Mucosa of gallbladder (tissue), 1 donor: ENCODE data around the gene CD6. TPM values are rescaled to one million over a fixed set of nuclear protein-coding genes. Genes with fewer than 3 reads are reported as not detected.
"Not testable (repeated sequence)": the region's sequence is repeated elsewhere in the genome, so short reads cannot be mapped to it uniquely, and the experiment has no call there.

Experiments
- DNase-seq: peaks from one replicate; pipeline ENCODE4 v3.0.0-alpha.2; 2020; ENCODE audit warnings: low spot score
- total RNA-seq: library from RNA; stranded (reverse); gene quantifications from one replicate; pipeline ENCODE4 v1.2.1, GENCODE V29; 2021
- donor health status: DM: no; HTN: no; CAD: no.

CD6 gene
- total RNA-seq, 1 donor from 2014 or later, result 5.3 TPM

DNA sequence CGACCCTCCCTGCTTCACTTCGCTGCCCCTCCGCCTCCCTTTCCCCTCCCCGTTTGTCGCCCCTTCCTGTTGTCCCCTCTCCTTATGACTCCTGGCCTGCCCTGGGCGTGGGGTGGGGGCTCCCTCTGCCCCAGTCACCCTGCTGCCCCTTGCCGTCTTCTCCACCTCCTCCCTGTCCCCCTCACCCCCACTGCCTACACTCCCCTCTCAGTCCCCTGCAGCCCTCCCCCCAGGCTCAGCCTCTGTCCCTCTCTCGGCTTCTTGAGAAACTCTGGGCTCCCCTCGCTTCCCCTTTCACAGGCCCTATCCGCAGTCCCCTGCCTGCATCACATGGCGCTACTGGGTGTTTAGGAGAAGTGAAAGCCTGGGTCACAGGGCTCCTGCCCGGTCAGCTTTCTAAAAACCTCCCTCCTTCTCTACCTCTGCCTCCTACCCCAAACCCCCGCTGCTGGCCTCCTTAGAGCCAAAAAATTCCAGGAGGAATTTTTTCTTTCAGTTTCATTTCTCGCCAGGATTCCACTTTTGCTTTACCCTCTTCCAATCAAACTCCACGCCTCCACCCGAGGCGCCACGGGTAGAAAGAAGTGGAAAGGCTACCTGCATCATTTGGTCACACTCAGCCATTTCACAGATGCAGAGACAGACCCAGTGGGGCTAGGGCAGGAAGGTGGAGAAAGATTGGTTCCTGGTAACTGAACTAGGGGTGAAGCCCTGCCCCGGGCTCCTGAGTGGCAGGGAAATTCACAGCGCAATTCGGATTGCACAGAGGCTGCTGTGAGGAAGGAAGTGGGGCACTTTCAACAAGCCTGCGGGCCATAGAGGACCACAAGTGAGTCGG is 19.4 kb upstream of the CD6 start, which contains the start of gene SLC15A3:
Gene SLC15A3 (minus strand): TSS at position 273 of the 838 bp plus-strand sequence. CDS start 625 bp downstream, outside the sequence.
- peak; percentile 65 for DNase-seq

DNA sequence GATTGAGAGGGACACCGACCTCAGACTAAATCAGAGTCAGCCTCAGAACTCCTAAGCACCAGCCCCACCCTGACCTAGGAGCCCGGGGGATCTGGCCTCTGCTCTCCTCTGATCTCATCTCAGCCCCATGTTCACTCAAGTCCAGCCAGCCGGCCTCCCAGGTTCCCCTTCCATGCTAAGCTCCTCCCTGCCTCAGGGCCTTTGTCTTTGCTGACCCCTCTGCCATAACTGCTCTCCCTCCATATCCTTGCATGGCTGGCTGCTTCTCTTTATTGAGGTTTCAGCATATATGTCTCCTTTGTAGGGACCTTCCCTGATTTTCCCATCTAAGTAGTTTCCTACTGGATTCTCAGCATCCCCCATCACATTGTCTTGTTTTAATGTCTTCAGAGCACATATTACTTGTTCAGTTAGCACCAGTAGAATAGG is 18.7 kb upstream of the CD6 start:
- no peak for DNase-seq

DNA sequence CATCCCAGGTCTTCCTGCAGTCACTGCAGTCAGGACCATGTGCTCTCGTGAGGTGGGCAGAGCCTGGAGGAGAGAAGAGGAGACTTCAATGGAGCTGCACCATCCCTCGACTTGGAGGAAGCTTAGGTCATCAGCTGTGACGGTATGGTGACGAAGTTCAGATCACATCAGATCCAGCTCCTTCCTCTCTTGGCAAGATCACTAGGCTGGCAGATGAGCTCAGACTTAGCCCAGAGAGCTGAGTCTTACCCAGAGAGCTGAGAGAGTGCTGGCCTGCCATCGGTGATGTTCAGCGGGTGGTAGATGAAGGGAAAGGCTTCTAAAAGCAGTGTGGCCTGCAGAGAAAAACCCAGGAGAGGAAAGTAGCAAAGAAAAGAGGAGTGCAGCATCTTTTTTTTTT is 17.7 kb upstream of the CD6 start:
- no peak for DNase-seq

DNA sequence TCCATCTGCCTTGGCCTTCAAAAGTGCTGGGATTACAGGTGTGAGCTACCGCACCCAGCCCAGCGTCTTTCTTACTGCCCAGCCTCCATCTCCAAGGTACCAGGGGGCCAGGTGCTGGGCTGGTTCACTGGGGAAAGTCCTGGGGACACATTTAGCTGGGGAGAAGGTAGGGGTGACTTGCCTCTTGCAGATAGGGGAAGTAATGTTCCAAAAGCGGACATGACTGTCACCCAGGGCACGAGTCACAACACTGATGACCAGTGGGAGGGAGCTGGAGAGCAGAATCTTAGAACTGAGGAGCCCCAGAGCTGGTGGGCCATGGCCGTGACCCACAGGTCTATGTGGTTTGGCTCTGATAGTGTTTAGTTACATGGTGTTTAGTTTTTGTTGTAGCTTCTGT is 17.1 kb upstream of the CD6 start:
- DNase-seq, result no peak

DNA sequence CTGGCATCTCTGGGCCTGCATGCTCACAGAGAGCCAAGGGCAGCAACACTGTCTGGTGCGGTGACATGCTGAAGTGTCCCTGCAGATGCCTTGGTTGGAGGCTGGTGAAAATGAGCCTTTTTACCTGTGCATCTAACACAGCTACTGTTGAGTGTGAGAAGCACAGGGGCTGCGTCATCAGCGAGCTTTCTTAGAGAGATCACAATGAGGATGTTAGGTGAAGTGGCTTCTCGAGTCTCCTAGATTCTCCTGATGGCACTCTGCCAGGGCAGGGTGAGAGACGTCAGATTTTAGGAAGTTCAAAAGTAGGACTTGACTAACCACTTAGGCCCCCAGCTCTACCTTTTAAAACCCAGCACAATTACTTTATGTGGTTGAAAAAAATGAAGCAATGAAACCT is 15.9 kb upstream of the CD6 start:
- DNase-seq, result no peak

DNA sequence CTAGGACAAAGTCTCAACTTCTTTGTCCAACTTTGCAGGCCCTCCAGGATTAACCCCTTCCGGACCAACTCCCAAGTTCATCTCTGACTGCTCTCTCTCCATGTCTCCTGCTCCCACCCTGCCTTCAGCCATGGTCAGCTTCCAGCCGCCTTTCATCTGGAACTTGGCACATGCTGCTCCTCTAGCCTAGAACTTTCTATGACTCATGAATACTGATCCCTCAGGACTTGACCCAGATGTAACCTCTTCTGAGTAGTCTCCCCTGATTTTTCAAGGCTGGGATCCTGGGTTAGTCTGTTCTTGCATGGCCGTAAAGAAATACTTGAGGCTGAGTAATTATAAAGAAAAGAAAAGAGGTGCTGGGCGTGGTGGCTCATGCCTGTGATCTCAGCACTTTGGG is 14.3 kb upstream of the CD6 start:
- no peak for DNase-seq

DNA sequence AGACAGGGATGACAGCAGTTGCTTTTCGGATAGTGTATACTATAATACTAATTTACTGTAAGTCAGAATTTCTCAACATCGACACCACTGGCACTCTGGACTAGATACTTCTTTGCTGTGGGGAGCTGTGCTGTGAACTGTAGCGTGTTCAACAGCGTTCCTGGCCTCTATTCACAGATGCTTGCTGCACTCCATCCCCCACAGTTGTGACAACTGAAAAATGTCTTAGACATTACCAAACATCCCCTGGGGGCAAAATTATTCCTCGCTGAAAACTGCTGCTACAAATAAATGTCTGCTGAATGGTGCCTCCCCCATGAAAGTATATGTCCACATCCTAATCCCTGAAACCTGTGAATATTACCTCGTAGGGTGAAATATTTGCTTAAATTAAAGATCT is 12.0 kb upstream of the CD6 start:
- DNase-seq, result no peak

DNA sequence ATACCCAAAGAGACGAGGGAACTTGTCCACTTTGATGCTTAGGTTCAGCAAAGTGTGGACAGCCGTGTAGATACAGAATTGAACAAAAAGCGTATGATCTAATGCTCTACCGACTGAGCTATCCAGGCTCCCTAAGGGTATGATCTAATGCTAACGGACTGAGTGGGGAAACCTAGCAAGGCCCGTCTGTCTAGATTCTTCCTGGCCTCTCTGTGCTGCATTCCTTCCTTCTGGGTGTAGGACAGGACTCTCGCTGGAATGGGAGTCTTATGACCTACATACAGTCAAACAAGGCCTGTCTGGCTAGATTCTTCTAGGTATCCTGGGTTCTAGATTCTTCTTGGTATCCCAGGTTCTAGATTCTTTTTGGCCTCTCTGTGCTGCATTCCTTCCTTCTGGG is 11.1 kb upstream of the CD6 start:
- no peak for DNase-seq

DNA sequence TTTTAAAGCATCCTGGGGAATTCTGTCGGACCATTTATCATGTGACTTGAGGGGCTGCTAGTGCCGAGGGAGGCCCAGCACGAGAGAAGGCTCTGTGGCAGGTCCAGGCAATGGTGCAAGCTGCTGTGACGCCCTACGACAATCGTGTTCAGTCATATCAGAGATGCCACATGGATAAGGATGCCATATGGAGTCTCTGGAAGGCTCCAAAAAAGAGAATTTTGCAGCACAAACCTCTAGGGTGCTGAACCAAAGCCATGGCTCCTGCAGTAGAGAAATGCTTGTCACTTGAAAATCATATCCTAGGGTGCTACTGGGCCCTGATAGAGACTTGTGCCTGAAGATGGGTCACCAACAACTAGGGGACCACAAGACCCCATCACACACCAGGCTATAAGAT is 6.7 kb upstream of the CD6 start:
- no peak for DNase-seq

DNA sequence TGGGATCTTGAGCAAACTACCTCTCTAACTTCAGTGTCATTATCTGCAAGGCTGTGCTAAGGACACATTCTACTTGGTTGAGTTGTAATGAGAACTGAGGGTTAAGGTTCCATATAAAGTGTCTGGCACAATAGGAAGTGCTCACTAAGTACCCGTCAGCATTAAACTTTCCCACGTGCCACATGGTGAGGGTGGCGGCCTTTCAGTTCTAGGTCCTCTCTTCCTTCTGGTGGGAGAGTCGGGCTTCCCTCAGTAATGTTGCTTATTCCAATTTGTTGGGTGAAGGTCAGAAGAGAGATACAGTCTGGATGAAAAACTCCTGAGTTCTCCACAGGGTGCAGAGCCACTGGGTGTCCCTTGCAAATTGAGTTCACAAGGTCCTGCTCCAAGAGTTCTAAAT is 4.6 kb upstream of the CD6 start:
- no peak for DNase-seq

DNA sequence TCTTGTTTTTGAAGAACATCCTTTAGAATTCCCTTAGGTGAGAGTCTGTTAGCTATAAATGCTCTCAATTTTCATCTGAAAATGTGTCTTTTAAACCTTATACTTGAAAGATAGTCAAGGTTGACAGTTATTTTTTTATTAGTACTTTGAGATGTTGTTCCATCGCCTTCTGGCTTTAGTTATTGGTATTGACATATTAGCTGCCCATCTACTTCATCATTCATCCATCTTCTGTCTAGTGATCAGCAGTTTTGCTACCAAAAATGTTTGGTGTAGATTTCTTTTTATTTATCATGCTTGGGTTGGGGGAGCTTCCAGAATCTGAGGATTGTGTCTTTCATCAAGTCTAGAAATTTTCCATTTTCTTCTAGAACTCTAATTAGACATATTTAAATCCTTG is 3.3 kb upstream of the CD6 start:
- no peak for DNase-seq

DNA sequence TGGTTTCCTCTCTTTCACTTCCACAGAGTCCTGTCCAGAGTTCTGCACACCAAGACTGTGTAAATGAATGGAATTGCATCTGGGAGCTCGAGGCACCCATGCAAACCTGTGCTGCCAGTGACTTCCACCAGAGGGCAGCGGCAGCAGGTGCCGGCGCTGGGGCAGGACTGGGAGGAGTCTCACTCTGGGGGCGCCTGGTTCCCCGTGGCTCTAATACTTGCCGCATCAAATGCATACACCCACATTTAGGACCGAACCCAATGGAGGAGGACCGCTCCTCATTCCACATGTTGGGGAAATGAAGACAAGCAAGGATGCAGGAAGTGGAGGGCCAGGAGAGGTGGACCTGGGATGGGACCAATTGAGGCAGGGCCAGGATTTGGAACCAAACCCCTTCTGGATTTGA is 1.1 kb upstream of the CD6 start:
- DNase-seq, result peak; percentile 64

DNA sequence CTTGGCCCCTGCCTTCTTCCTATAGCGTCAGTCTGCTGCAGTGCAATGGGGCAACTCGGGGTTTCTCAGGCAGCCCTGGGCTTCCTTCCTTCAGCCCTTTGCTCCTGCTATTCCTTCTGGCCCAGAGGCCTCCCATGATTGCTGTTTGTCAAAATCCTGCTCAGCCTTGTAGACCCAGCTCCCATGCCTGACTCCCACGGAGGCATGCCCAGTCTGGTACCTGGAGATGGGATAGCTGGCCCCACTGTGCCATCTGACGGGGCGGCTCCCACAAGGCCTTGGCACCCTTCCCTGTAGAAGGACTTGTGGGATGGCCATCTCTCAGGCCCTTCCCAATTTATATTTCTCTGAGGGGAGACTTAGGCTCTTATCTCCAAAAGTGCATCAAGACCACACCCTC is 590 bp upstream of the CD6 start:
- no peak for DNase-seq

DNA sequence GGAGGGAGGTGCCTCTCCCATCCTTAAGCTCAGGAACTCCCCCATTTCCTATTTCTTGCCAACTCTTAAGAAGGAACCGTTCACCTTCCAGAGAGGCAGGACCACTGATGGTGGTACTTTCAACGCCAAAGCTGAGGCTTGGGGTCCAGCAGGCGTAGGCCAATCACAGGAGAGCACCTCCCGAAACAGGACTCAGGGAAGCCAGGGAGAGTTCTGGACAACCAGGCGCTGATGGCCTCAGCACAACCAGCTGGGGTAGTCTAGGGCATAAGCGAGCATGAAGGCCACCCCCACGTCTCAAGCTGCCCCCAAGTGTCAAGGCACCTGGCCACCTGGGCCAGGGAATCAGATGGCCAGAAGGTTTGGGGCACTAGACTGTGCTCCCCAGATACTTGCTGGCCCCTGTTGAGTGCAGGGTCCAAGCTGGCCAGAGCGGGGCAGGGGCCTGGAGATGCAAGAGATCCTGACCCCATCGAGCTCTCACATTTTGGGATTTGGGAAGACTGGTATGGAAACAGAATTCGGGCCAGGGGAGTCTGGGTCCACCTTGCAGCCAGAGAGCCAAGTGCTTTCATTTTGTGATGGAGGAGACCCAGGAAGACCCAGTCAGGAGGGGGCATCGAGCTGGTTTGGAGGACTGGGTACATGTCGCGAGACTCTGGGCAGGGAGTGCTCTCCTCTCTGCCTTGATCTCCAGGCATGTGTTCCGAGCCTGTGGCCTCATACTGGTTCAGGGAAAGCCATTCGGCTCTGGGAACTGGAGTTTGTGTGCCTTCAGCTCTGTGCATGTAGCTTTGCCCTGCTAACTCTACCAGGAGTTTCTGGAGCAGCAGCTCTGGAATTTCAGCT is 926 bp downstream of the CD6 start:
- DNase-seq, result no peak

DNA sequence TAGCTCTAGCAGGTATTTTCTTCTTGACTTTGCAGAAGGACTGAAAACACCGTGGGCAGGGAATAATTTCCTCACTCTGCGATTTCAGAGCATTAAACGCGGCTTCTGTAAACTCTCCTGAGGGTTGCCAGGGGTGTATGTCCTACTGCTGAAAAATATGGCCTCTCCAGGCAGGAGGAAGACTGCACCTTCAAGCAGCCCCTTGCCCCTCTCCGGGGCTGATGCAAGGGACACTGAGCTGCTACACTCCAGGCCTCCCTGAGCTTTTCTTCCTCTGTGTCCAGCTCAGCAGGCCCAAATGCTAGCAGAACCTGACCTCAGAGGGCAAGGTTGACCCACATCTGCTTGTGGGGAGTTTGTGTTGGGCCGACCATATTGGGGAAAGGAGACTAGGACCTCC is 2.2 kb downstream of the CD6 start:
- no peak for DNase-seq

DNA sequence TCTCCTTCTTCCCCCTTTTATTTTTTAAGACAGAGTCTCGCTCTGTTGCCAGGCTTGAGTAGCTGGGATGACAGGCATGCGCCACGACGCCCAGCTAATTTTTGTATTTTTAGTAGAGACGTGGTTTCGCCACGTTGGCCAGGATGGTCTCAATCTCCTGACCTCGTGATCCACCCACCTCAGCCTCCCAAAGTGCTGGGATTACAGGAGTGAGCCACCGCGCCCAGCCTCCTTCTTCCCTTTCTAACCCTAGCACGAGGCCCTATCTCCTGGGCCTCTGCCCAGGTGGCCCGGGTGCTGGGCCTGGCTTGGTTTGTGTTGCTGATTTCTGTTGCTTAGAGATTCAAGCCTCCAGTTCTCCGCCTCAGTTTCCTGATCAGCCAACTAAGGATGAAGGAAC is 2.8 kb downstream of the CD6 start:
- not testable (repeated sequence) for DNase-seq

DNA sequence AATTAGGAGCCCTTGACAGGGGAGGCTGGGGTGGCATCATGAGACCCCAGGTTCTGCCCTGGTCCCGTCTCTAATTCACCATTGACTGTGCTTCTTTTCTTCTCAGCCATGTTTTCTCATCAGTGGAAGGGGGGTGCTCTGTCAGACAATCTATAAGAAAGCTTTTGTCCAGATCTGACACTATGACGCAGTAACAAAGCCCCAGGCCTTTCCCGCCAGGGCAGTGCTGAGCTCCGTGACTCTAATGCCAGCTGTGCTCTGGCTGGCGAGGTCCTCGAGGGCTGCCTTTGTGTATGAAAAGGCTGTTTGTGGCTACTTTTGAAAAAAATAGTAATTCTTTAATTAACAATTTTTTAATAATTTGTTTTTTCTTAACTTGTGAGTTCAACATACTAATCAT is 3.2 kb downstream of the CD6 start:
- DNase-seq, result no peak

DNA sequence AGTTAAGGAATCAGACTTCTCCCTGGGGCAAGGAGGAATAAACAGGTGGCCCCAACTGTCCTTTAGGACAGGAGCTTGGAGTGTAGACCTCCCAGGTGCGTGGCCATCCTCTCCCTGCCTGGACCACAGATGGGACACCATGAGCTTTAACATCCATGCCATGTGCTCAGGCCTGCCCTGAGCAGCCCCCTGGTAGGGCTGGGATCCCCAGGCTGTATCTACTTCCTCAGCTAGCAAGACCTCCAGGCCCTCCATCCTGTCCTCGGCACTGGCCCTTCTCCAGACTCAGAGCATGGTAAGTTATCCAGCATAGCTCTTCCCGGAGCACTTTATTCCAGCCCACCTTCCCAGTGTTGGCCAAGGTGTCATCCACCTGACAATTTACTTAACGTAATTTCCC is 5.7 kb downstream of the CD6 start:
- no peak for DNase-seq

DNA sequence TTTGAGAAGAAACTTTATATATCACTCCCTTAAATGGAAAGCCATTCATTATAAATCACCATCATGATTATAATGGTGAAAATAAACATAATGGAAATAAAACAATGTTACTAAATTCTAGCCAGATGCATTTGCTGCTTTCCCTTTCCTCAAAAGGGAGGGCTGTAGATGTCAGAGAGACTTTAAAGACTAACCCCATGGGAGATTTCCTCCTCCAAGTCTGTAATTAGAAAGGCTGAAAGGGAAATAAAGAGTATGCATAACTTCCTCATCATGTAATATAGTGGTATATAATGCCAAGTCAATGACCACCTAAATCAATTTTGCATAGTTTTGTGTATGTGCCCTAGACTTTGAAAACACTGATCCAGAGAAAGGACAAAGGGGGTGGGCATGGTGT is 6.4 kb downstream of the CD6 start:
- no peak for DNase-seq

DNA sequence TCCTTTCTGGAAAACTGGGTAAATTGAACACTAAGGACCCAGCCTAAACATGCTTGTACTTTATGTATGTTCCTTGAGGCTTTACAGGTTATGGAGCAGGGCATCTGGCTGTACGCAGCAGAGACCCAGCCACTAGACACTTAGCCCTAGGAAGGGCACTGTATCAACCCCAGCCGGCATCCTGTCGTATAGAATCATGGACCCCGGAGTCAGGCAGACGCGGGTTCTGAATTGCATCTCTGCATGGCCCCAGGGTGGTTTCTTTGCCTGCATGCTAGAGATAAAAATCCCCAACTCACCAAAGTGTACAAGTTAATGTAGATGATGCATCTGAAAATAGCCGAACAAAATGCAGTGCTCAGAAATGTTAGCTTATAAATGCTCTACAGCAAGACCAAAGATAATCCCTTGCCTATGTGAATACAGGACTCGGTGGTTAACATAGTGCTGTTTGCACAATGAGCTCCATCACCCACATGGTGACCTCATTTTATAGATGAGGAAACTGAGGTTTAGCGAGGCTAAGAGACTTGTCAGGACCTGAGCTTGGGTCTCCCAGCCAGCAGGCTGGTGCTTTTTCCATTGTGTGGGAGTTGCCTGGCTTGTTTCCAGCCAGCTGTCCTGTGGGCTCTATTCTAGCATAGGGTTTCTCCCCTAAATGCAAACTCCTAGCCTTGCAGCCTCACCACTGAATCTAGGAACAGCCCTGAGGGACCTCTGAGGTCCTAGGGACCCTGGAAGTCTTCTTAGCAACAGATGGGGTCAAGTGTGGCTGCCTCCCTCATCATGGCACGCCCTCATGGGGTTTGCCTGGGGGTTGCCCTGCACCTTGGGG is 7.3 kb downstream of the CD6 start:
- DNase-seq, result no peak

DNA sequence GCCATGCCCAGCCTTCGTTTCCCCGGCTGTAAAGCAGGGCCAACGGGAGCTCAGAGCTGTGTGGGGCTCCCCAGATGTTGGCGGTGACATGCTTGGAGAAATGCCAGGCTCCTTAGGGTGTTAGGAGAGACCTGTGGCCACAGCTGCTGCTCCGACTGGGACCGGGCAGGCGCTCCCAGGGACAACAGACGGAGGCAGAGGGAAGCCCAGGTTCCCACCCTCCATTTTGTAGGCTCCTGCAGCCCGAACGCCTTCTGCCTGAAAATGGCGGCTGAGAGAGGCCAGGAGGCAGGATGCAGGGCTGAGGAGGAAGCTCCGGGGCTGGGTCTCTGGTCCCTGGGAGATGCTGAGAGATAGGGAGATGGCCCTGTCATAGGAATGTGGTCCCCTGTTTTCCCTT is 10.0 kb downstream of the CD6 start:
- DNase-seq, result no peak

DNA sequence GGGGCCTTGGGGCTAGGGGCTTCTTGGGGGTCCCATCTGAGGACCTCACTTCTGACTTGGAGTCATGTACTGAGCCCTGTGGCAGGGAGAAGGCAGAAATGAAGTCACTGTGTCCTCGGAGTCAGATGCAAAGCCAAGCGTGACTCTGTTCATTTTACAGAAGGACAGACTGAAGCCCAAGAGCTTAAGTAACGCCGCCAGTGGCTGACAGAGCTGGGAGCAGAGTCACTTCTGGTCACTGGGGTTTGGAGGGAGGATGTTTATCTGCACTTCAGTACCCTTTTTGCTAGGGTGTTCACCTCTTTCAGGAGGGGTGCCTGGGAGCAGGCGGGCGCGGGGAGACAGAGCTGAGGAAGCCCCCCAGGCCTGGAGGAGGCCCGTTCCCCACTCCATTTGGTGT is 10.7 kb downstream of the CD6 start:
- no peak for DNase-seq
